Panc1 (cell line): ENCODE data around the gene CWH43. TPM values are rescaled to one million over a fixed set of nuclear protein-coding genes. Genes with fewer than 3 reads are reported as not detected.
A peak's percentile ranks its signal among the peaks of the same experiment; 100 is the strongest.

Experiments
- ATAC-seq: fragments of 200-7000 bp; cut with Tn5 transposase; 2 replicates; pipeline ENCODE4 v1.9.1; 2020; ENCODE audit warnings: mild to moderate bottlenecking, moderate library complexity
- Bru-seq: library from RNA; stranded (reverse); fragments of 400-500 nt; gene quantifications from one replicate; lab custom pipeline; 2021; lab: Mats Ljungman, UMichigan
- BruChase-seq, 2 experiments: library from RNA; stranded (reverse); fragments of 400-500 nt; gene quantifications; one replicate each; lab custom pipeline; 2021; lab: Mats Ljungman, UMichigan
- BruUV-seq: library from RNA; stranded (reverse); fragments of 400-500 nt; replicated peaks from 2 replicates; lab custom pipeline; 2021; lab: Mats Ljungman, UMichigan
- CTCF ChIA-PET: fragments of 300-600 bp; sonication (Branson Sonifier 250); formaldehyde crosslinking; loops from one replicate; lab custom pipeline; 2022; ENCODE audit warnings: antibody characterized with exemption; lab: Charles Lee
- POLR2A ChIA-PET: fragments of 300-600 bp; sonication (Branson Sonifier 250); formaldehyde crosslinking; loops from one replicate; lab custom pipeline; 2022; ENCODE audit warnings: antibody characterized with exemption; lab: Charles Lee
- DNase-seq: peaks from one replicate; pipeline ENCODE4 v3.0.0-alpha.2; 2010; ENCODE audit warnings: low read depth, low spot score
- H3K27ac ChIP-seq: 2 replicates; pipeline ENCODE4 v1.5.1; 2011; ENCODE audit warnings: mild to moderate bottlenecking, low read length, inconsistent platforms
- H3K27me3 ChIP-seq: fragments of 200-500 bp; sonication (Bioruptor generic); 2 replicates; pipeline ENCODE4 v1.6.0; 2014; ENCODE audit warnings: low read length, inconsistent platforms; ENCODE audit not compliant: control insufficient read depth, insufficient read depth
- H3K36me3 ChIP-seq: fragments of 200-500 bp; sonication (Bioruptor generic); 2 replicates; pipeline ENCODE4 v1.5.1; 2014; ENCODE audit warnings: inconsistent platforms, mild to moderate bottlenecking, low read length, moderate library complexity; ENCODE audit not compliant: control insufficient read depth, insufficient read depth
- H3K4me1 ChIP-seq: 2 replicates; pipeline ENCODE4 v1.5.1; 2011; ENCODE audit warnings: inconsistent platforms, mild to moderate bottlenecking, low read length, moderate library complexity; ENCODE audit not compliant: control insufficient read depth, insufficient read depth
- H3K4me3 ChIP-seq, 2 experiments: 2 replicates each; pipeline ENCODE4 v1.5.1; 2011 to 2012; ENCODE audit warnings: low read depth in 2 of 2, low read length in 2 of 2, mild to moderate bottlenecking in 2 of 2, inconsistent platforms in 1 of 2, moderate library complexity in 1 of 2
- H3K9me3 ChIP-seq: fragments of 200-500 bp; sonication (Bioruptor generic); 2 replicates; pipeline ENCODE4 v1.5.1; 2014; ENCODE audit warnings: low read depth, mild to moderate bottlenecking, inconsistent platforms, low read length, moderate library complexity; ENCODE audit not compliant: control insufficient read depth, insufficient read depth
- POLR2AphosphoS5 ChIP-seq: IDR thresholded peaks from 2 replicates; pipeline ENCODE4 v1.6.1; 2012; ENCODE audit warnings: mild to moderate bottlenecking, low read depth, low read length, moderate library complexity
- SIN3A ChIP-seq: IDR thresholded peaks from 2 replicates; pipeline ENCODE4 v1.6.1; 2012; ENCODE audit warnings: low read depth, mild to moderate bottlenecking, low read length, moderate library complexity, borderline replicate concordance; ENCODE audit not compliant: insufficient read depth
- TCF7L2 ChIP-seq: IDR thresholded peaks from 2 replicates; pipeline ENCODE4 v1.6.1; 2011; ENCODE audit warnings: mild to moderate bottlenecking, low read depth, low read length, inconsistent platforms
- in situ Hi-C: cut with HindIII; loops from 2 replicates; pipeline ENCODE4 v1.10.0; 2016; ENCODE audit warnings: low sequenced_read_pairs, low pct_unique_long_range_greater_than_20kb
- intact Hi-C: fragments of 100-400 bp; cut with micrococcal nuclease; formaldehyde crosslinking; loops from one replicate; pipeline ENCODE4 v1.10.0; 2022; ENCODE audit not compliant: unreplicated experiment
- long read RNA-seq: library from polyadenylated mRNA; unstranded; transcript quantifications from one replicate; pipeline ENCODE4 v2.0.0, GENCODE V29; 2021; ENCODE audit not compliant: unreplicated experiment
- polyA plus RNA-seq: library from polyadenylated mRNA; unstranded; fragments of >200 nt; gene quantifications from one replicate; pipeline ENCODE4 v1.2.1, GENCODE V29; 2012; ENCODE audit warnings: missing spikeins; ENCODE audit not compliant: insufficient read length
- total RNA-seq: library from RNA; stranded (reverse); gene quantifications from one replicate; pipeline ENCODE4 v1.2.1, GENCODE V29; 2021; ENCODE audit not compliant: unreplicated experiment
- TF ChIP-seq, protein P1 (sequence below): fragments of 450-650 bp; IDR thresholded peaks from 2 replicates; pipeline ENCODE4 v1.5.1; 2017; ENCODE audit warnings: mild to moderate bottlenecking
- TF ChIP-seq, protein P2 (sequence below), 2 experiments: IDR thresholded peaks; 2 replicates each; pipeline ENCODE4 v1.6.1; 2011 to 2012; ENCODE audit warnings: low read depth in 2 of 2, control low read depth in 1 of 2, low read length in 1 of 2, mild to moderate bottlenecking in 1 of 2, moderate library complexity in 1 of 2; ENCODE audit not compliant: insufficient read depth in 1 of 2

Gene CWH43
- total RNA-seq (not detected), Bru-seq, nascent RNA (percentile 5 among the genes with signal in this experiment), BruChase-seq, experiment 1, labeled RNA remaining after a 2-hour chase (percentile 1 among the genes with signal in this experiment), BruChase-seq, experiment 2, labeled RNA remaining after a 6-hour chase (percentile 5 among the genes with signal in this experiment)
- polyA plus RNA-seq = not detected
- long read RNA-seq = 0 reads

DNA sequence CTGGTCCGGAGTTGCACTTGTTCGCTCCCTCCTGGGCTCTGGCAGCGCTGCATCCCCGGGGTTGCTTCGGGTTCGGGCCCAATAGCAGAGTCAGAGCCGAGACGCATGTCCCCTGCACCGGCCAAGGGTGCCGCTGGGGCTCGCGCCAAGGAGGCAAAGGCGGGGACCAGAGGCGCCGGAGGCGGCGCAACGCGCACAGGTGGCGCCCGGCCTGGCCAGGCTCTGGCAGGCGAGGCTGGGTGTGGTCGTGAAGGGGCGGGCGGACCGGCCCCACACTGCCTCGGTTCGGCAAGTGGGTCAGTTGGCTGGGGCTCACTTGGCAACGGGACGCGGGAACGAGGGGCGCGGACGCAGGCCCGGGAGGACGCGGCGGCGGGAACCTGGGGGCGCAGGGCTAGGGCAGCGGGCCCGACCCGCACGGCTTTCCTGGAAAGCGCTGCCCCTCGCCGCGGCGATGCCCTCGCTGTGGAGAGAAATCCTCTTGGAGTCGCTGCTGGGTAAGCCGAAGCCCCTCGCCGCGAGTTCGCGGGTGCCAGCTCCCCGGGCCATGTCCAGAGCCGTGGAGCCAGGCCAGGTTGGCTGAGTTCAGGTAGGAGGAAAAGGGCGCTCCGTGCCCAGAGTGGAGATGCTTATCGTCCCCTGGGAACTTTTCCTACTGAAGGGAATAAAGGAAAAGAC lies at the start of gene CWH43:
CWH43 (plus strand) TSS at position 300 of the 678 bp plus-strand sequence; CDS start at position 455, 155 bp downstream.
- Histone ChIP-seq H3K27ac (no peak within 1 kb of the TSS), H3K4me1 (no peaks in the 10 kb centered on the region), H3K4me3 (peak within 1 kb of the TSS; percentile 19 to 27), H3K27me3 (peaks cover 15% of the 10 kb centered on the region), H3K9me3 (no peaks in the 10 kb centered on the region), H3K36me3 (no peaks in the 10 kb centered on the region)
- ChIA-PET CTCF (no interaction called here), POLR2A (no interaction called here)
- ATAC-seq (peak; percentile 80), DNase-seq (no peak)
- no TSS peak for BruUV-seq
- intact Hi-C loops = no loop called here
- in situ Hi-C loops = no loop called here
- TF ChIP-seq TCF7L2 (no peak), SIN3A (no peak), POLR2AphosphoS5 (no peak)
- TF ChIP-seq, protein P1, sequence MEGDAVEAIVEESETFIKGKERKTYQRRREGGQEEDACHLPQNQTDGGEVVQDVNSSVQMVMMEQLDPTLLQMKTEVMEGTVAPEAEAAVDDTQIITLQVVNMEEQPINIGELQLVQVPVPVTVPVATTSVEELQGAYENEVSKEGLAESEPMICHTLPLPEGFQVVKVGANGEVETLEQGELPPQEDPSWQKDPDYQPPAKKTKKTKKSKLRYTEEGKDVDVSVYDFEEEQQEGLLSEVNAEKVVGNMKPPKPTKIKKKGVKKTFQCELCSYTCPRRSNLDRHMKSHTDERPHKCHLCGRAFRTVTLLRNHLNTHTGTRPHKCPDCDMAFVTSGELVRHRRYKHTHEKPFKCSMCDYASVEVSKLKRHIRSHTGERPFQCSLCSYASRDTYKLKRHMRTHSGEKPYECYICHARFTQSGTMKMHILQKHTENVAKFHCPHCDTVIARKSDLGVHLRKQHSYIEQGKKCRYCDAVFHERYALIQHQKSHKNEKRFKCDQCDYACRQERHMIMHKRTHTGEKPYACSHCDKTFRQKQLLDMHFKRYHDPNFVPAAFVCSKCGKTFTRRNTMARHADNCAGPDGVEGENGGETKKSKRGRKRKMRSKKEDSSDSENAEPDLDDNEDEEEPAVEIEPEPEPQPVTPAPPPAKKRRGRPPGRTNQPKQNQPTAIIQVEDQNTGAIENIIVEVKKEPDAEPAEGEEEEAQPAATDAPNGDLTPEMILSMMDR = no peak; the same call in 1 of the 2 replicates
- TF ChIP-seq, protein P2, sequence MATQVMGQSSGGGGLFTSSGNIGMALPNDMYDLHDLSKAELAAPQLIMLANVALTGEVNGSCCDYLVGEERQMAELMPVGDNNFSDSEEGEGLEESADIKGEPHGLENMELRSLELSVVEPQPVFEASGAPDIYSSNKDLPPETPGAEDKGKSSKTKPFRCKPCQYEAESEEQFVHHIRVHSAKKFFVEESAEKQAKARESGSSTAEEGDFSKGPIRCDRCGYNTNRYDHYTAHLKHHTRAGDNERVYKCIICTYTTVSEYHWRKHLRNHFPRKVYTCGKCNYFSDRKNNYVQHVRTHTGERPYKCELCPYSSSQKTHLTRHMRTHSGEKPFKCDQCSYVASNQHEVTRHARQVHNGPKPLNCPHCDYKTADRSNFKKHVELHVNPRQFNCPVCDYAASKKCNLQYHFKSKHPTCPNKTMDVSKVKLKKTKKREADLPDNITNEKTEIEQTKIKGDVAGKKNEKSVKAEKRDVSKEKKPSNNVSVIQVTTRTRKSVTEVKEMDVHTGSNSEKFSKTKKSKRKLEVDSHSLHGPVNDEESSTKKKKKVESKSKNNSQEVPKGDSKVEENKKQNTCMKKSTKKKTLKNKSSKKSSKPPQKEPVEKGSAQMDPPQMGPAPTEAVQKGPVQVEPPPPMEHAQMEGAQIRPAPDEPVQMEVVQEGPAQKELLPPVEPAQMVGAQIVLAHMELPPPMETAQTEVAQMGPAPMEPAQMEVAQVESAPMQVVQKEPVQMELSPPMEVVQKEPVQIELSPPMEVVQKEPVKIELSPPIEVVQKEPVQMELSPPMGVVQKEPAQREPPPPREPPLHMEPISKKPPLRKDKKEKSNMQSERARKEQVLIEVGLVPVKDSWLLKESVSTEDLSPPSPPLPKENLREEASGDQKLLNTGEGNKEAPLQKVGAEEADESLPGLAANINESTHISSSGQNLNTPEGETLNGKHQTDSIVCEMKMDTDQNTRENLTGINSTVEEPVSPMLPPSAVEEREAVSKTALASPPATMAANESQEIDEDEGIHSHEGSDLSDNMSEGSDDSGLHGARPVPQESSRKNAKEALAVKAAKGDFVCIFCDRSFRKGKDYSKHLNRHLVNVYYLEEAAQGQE (IDR thresholded peaks at IDR 0.05; ENCODE audit: insufficient read depth in 1 of 2, low read depth in 2 of 2, low read length in 1 of 2) = no peak

DNA sequence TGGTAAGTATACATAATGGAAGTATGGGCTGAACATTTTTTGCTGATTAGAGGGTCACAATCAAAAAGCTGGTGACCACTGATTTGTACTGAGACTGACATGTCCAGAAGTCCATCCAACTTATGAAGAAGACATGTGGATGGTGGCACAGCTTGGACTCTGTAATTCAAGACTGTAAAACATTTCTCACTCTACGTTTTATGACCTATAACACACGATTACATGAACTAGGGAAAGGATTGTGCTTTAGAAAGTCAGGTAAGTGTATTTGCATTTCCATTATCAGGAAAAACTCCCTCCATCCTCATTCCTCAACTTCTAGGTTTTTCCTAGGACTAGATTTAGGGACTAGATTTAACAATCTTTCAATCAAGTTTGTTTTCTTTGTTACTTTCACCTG lies 49.0 kb upstream of the CWH43 start:
- ATAC-seq (no peak), DNase-seq (no peak)
- no TSS peak for BruUV-seq
- in situ Hi-C loops (no loop called here), intact Hi-C loops (no loop called here)
- no peaks in the 10 kb centered on the region for H3K4me1 ChIP-seq
- no peaks in the 10 kb centered on the region for H3K36me3 ChIP-seq
- H3K4me3 ChIP-seq = no peak overlapping the region
- CTCF ChIA-PET = no interaction called here
- POLR2A ChIA-PET = no interaction called here
- no peak overlapping the region for H3K27ac ChIP-seq
- TF ChIP-seq, protein P1 = no peak
- TF ChIP-seq, protein P2 (IDR thresholded peaks at IDR 0.05; ENCODE audit: insufficient read depth in 1 of 2, low read depth in 2 of 2, low read length in 1 of 2) = no peak
- TF ChIP-seq SIN3A (no peak), POLR2AphosphoS5 (no peak), TCF7L2 (no peak)
- H3K27me3 ChIP-seq = no peaks in the 10 kb centered on the region
- H3K9me3 ChIP-seq = no peaks in the 10 kb centered on the region
